ENCODE data around the gene CDH23. TPM values are rescaled to one million over a fixed set of nuclear protein-coding genes. Genes with fewer than 3 reads are reported as not detected.

CDH23 gene
- total RNA-seq, 6 donors from 2014 or later = 4.7 to 29.3 (median 10.4) TPM

- H3K4me3 ChIP-seq = no peak overlapping the region
- H3K4me1 ChIP-seq = no peaks in the 10 kb centered on the region
- DNase-seq = no peak
- no peak for ATAC-seq (ENCODE audit: low FRiP score in 2 of 2)
- no peaks in the 10 kb centered on the region for H3K9me3 ChIP-seq
- WGBS, 2 donors = 89 to 100% methylated on average over 1 to 2 of the region's 2 CpGs
- H3K27me3 ChIP-seq = no peaks in the 10 kb centered on the region
- no peak for TF ChIP-seq POLR2AphosphoS5 (IDR thresholded peaks at IDR 0.05)
- no peak for TF ChIP-seq EP300 (IDR thresholded peaks at IDR 0.05)
- no peak for TF ChIP-seq POLR2A (IDR thresholded peaks at IDR 0.05)
- TF ChIP-seq CTCF (IDR thresholded peaks at IDR 0.05) = no peak
- no peak overlapping the region for H3K27ac ChIP-seq
- no peaks in the 10 kb centered on the region for H3K36me3 ChIP-seq
Observed at GRCh38 chr10:71513540-71513853, 116.8 kb downstream of the CDH23 start.

- no peak for TF ChIP-seq EP300 (IDR thresholded peaks at IDR 0.05)
- TF ChIP-seq POLR2A (IDR thresholded peaks at IDR 0.05) = no peak
- no peak for TF ChIP-seq POLR2AphosphoS5 (IDR thresholded peaks at IDR 0.05)
- no peak for TF ChIP-seq CTCF (IDR thresholded peaks at IDR 0.05)
- 50 to 63% methylated on average over 1 of the region's 1 CpG for WGBS, 2 donors
- no peak for ATAC-seq (ENCODE audit: low FRiP score in 2 of 2)
- DNase-seq = no peak
- H3K36me3 ChIP-seq = no peaks in the 10 kb centered on the region
- H3K27me3 ChIP-seq = no peaks in the 10 kb centered on the region
- H3K27ac ChIP-seq = no peak overlapping the region
- no peaks in the 10 kb centered on the region for H3K9me3 ChIP-seq
- no peaks in the 10 kb centered on the region for H3K4me1 ChIP-seq
- H3K4me3 ChIP-seq = no peak overlapping the region
Observed at GRCh38 chr10:71513936-71514335, 117.2 kb downstream of the CDH23 start.

- H3K36me3 ChIP-seq = no peaks in the 10 kb centered on the region
- no peak for ATAC-seq (ENCODE audit: low FRiP score in 2 of 2)
- no peak overlapping the region for H3K4me3 ChIP-seq
- H3K27me3 ChIP-seq = no peaks in the 10 kb centered on the region
- no peaks in the 10 kb centered on the region for H3K4me1 ChIP-seq
- TF ChIP-seq POLR2AphosphoS5 (IDR thresholded peaks at IDR 0.05) = no peak
- TF ChIP-seq CTCF (IDR thresholded peaks at IDR 0.05) = no peak
- TF ChIP-seq POLR2A (IDR thresholded peaks at IDR 0.05) = no peak
- no peak for TF ChIP-seq EP300 (IDR thresholded peaks at IDR 0.05)
- H3K9me3 ChIP-seq = no peaks in the 10 kb centered on the region
- DNase-seq = no peak
- no peak overlapping the region for H3K27ac ChIP-seq
Observed at GRCh38 chr10:71515531-71516172, 118.9 kb downstream of the CDH23 start.

- Histone ChIP-seq H3K4me3 (no peak overlapping the region), H3K4me1 (no peaks in the 10 kb centered on the region), H3K36me3 (no peaks in the 10 kb centered on the region), H3K27me3 (no peaks in the 10 kb centered on the region), H3K27ac (no peak overlapping the region), H3K9me3 (no peaks in the 10 kb centered on the region)
- 74 to 90% methylated on average over 7 to 8 of the region's 8 CpGs for WGBS, 2 donors
- DNase-seq = no peak
- TF ChIP-seq EP300 (IDR thresholded peaks at IDR 0.05) = no peak
- no peak for TF ChIP-seq CTCF (IDR thresholded peaks at IDR 0.05)
- TF ChIP-seq POLR2AphosphoS5 (IDR thresholded peaks at IDR 0.05) = no peak
- TF ChIP-seq POLR2A (IDR thresholded peaks at IDR 0.05) = no peak
- no peak for ATAC-seq (ENCODE audit: low FRiP score in 2 of 2)
Observed at GRCh38 chr10:71516890-71517289, 120.2 kb downstream of the CDH23 start.

Measured in upper lobe of left lung (tissue), 6 donors.